ENCODE data around the gene SMOC2.
"Not testable (repeated sequence)": the region's sequence is repeated elsewhere in the genome, so short reads cannot be mapped to it uniquely, and the experiment has no call there.

SMOC2 gene

GRCh38 chr6:168609914-168610490, 169.0 kb downstream of the SMOC2 start:
- H3K4me1 ChIP-seq (ENCODE audit: insufficient read depth, poor library complexity, severe bottlenecking) = peaks cover 28% of the 10 kb centered on the region
- H3K27me3 ChIP-seq (ENCODE audit: insufficient read depth, poor library complexity, severe bottlenecking) = no peaks in the 10 kb centered on the region
- no peak for ATAC-seq (ENCODE audit: low read depth)

GRCh38 chr6:168610966-168611365, 170.0 kb downstream of the SMOC2 start:
- ATAC-seq (ENCODE audit: low read depth); H3K36me3 ChIP-seq (ENCODE audit: low read depth); H3K9me3 ChIP-seq (ENCODE audit: severe bottlenecking); DNase-seq (ENCODE audit: low spot score); H3K4me3 ChIP-seq (ENCODE audit: severe bottlenecking); H3K27ac ChIP-seq (ENCODE audit: poor library complexity, severe bottlenecking); H3K27me3 ChIP-seq (ENCODE audit: insufficient read depth, poor library complexity, severe bottlenecking): not testable (repeated sequence)
- H3K4me1 ChIP-seq (ENCODE audit: insufficient read depth, poor library complexity, severe bottlenecking) = peaks cover 26% of the 10 kb centered on the region

More at GRCh38 chr6:168609914-168610490, 169.0 kb downstream of the SMOC2 start:
- DNase-seq (ENCODE audit: low spot score) = no peak
- Histone ChIP-seq H3K4me3 (ENCODE audit: severe bottlenecking) (no peak overlapping the region), H3K36me3 (ENCODE audit: low read depth) (no peaks in the 10 kb centered on the region), H3K9me3 (ENCODE audit: severe bottlenecking) (no peaks in the 10 kb centered on the region), H3K27ac (ENCODE audit: poor library complexity, severe bottlenecking) (peak overlapping the region; percentile 88)
- no peak for TF ChIP-seq CTCF (IDR thresholded peaks at IDR 0.05; ENCODE audit: poor library complexity, severe bottlenecking)

- H3K9me3 ChIP-seq (ENCODE audit: severe bottlenecking) = no peaks in the 10 kb centered on the region
- ATAC-seq (ENCODE audit: low read depth) (no peak), DNase-seq (ENCODE audit: low spot score) (no peak)
Measured at GRCh38 chr6:168611691-168612090, 170.7 kb downstream of the SMOC2 start.

GRCh38 chr6:168612586-168612985, 171.6 kb downstream of the SMOC2 start:
- H3K4me1 ChIP-seq (ENCODE audit: insufficient read depth, poor library complexity, severe bottlenecking) = peaks cover 22% of the 10 kb centered on the region
- H3K9me3 ChIP-seq (ENCODE audit: severe bottlenecking) = no peaks in the 10 kb centered on the region
- TF ChIP-seq CTCF (IDR thresholded peaks at IDR 0.05; ENCODE audit: poor library complexity, severe bottlenecking) = no peak
- H3K27ac ChIP-seq (ENCODE audit: poor library complexity, severe bottlenecking) = no peak overlapping the region
- no peaks in the 10 kb centered on the region for H3K36me3 ChIP-seq (ENCODE audit: low read depth)
- no peaks in the 10 kb centered on the region for H3K27me3 ChIP-seq (ENCODE audit: insufficient read depth, poor library complexity, severe bottlenecking)
- ATAC-seq (ENCODE audit: low read depth) (no peak), DNase-seq (ENCODE audit: low spot score) (no peak)
- no peak overlapping the region for H3K4me3 ChIP-seq (ENCODE audit: severe bottlenecking)

More at GRCh38 chr6:168611691-168612090, 170.7 kb downstream of the SMOC2 start:
- H3K4me1 ChIP-seq (ENCODE audit: insufficient read depth, poor library complexity, severe bottlenecking) = peaks cover 22% of the 10 kb centered on the region
- H3K27me3 ChIP-seq (ENCODE audit: insufficient read depth, poor library complexity, severe bottlenecking) = no peaks in the 10 kb centered on the region
- no peak overlapping the region for H3K4me3 ChIP-seq (ENCODE audit: severe bottlenecking)
- TF ChIP-seq CTCF (IDR thresholded peaks at IDR 0.05; ENCODE audit: poor library complexity, severe bottlenecking) = no peak
- H3K36me3 ChIP-seq (ENCODE audit: low read depth) = no peaks in the 10 kb centered on the region
- no peak overlapping the region for H3K27ac ChIP-seq (ENCODE audit: poor library complexity, severe bottlenecking)

GRCh38 chr6:168615837-168616236, 174.9 kb downstream of the SMOC2 start:
- H3K27ac ChIP-seq (ENCODE audit: poor library complexity, severe bottlenecking) = no peak overlapping the region
- no peaks in the 10 kb centered on the region for H3K36me3 ChIP-seq (ENCODE audit: low read depth)
- no peaks in the 10 kb centered on the region for H3K9me3 ChIP-seq (ENCODE audit: severe bottlenecking)
- DNase-seq (ENCODE audit: low spot score) = no peak
- no peaks in the 10 kb centered on the region for H3K4me1 ChIP-seq (ENCODE audit: insufficient read depth, poor library complexity, severe bottlenecking)
- H3K27me3 ChIP-seq (ENCODE audit: insufficient read depth, poor library complexity, severe bottlenecking) = no peaks in the 10 kb centered on the region
- no peak for TF ChIP-seq CTCF (IDR thresholded peaks at IDR 0.05; ENCODE audit: poor library complexity, severe bottlenecking)
- ATAC-seq (ENCODE audit: low read depth) = no peak
- H3K4me3 ChIP-seq (ENCODE audit: severe bottlenecking) = no peak overlapping the region
